OCI-LY3 (cell line): ENCODE results near the gene FAM78B.

Source experiments
- H2AFZ ChIP-seq: fragments of 200-600, 300-600 bp; shearing (Covaris generic); 2 replicates; pipeline ENCODE4 v1.6.0; 2014; ENCODE audit warnings: antibody characterized with exemption, low read depth, low read length
- H3K27ac ChIP-seq: fragments of 200-600, 300-600 bp; sonication (generic); 2 replicates; pipeline ENCODE4 v1.5.1; 2014; ENCODE audit warnings: mild to moderate bottlenecking, low read length, moderate library complexity, mixed read lengths
- H3K27me3 ChIP-seq: fragments of 200-600, 300-600 bp; sonication (generic); 2 replicates; pipeline ENCODE4 v1.6.1; 2014; ENCODE audit warnings: low read depth, low read length, mixed read lengths
- H3K36me3 ChIP-seq: fragments of 200-600, 300-600 bp; sonication (generic); replicated peaks from 2 replicates; pipeline ENCODE3; 2014; ENCODE audit warnings: low read depth, low read length, mixed read lengths
- H3K4me1 ChIP-seq: fragments of 300-600, 200-600 bp; sonication (generic); 2 replicates; pipeline ENCODE4 v1.6.1; 2014; ENCODE audit warnings: low read length, mixed read lengths
- H3K4me2 ChIP-seq: fragments of 200-600, 300-600 bp; sonication (generic); 2 replicates; pipeline ENCODE4 v1.6.1; 2014; ENCODE audit warnings: low read length, mixed read lengths
- H3K4me3 ChIP-seq: fragments of 300-600, 200-600 bp; sonication (generic); 2 replicates; pipeline ENCODE4 v1.5.1; 2014; ENCODE audit warnings: antibody characterized with exemption, mild to moderate bottlenecking, low read length, moderate library complexity
- H3K79me2 ChIP-seq: fragments of 300-600, 200-600 bp; shearing (Covaris generic); 2 replicates; pipeline ENCODE4 v1.6.1; 2014; ENCODE audit warnings: mild to moderate bottlenecking, low read length, mixed read lengths
- H3K9ac ChIP-seq: fragments of 300-600, 200-600 bp; shearing (Covaris generic); 2 replicates; pipeline ENCODE4 v1.6.0; 2014; ENCODE audit warnings: mild to moderate bottlenecking, low read length, moderate library complexity
- H3K9me3 ChIP-seq: fragments of 200-600, 300-600 bp; shearing (Covaris generic); 2 replicates; pipeline ENCODE4 v1.6.1; 2014; ENCODE audit warnings: low read length, mixed read lengths; ENCODE audit not compliant: insufficient read depth
- H4K20me1 ChIP-seq: fragments of 200-600, 300-600 bp; sonication (generic); 2 replicates; pipeline ENCODE4 v1.6.1; 2016; ENCODE audit warnings: low read length, mixed read lengths; ENCODE audit not compliant: insufficient read depth
- CTCF ChIP-seq: fragments of 200-600, 300-600 bp; sonication (generic); IDR thresholded peaks from 2 replicates; pipeline ENCODE4 v1.5.1; 2014; ENCODE audit warnings: antibody characterized with exemption, low read length, low read depth
- EZH2phosphoT487 ChIP-seq: fragments of 200-600 bp; shearing (Covaris generic); IDR thresholded peaks from 2 replicates; pipeline ENCODE4 v1.6.1; 2018; ENCODE audit warnings: antibody characterized with exemption, mixed run types, low read depth

Gene FAM78B

DNA sequence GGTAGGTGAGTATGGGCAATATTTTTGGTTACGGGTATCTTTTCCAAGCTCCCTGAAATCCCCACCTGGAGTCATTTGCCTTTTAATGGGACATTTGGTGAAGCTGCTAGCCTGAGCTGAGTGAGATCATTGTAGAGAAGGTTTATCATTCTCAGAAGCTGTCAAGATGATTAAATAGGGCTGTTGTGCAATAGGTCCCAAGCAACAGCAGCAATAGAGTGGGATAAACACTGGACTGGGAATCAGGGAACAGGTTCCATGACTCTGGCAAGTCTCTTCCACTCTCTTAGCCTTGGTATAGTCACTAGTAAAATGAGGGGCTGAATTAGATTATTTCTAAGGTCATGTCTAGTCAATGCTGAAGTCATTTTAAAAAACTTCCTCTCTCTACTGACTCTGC, 30.3 kb upstream of the FAM78B start:
- H3K27ac ChIP-seq: no peak overlapping the region
- no peaks in the 10 kb centered on the region for H3K9me3 ChIP-seq
- H2AFZ ChIP-seq: no peak overlapping the region
- H4K20me1 ChIP-seq: no peaks in the 10 kb centered on the region
- no peaks in the 10 kb centered on the region for H3K79me2 ChIP-seq
- H3K27me3 ChIP-seq: no peaks in the 10 kb centered on the region
- TF ChIP-seq EZH2phosphoT487: no peak
- no peak for TF ChIP-seq CTCF
- no peak overlapping the region for H3K4me3 ChIP-seq
- no peak overlapping the region for H3K4me2 ChIP-seq
- H3K36me3 ChIP-seq: no peaks in the 10 kb centered on the region
- H3K9ac ChIP-seq: no peak overlapping the region
- peaks cover 24% of the 10 kb centered on the region for H3K4me1 ChIP-seq

GRCh38 chr1:166193057-166193698, 26.4 kb upstream of the FAM78B start:
- TF ChIP-seq CTCF (no peak), EZH2phosphoT487 (no peak)
- peaks cover 24% of the 10 kb centered on the region for H3K4me1 ChIP-seq
- no peaks in the 10 kb centered on the region for H3K36me3 ChIP-seq
- H3K9ac ChIP-seq: no peak overlapping the region
- H3K4me3 ChIP-seq: no peak overlapping the region
- no peaks in the 10 kb centered on the region for H3K79me2 ChIP-seq
- H4K20me1 ChIP-seq: no peaks in the 10 kb centered on the region
- no peaks in the 10 kb centered on the region for H3K27me3 ChIP-seq
- H2AFZ ChIP-seq: no peak overlapping the region
- no peaks in the 10 kb centered on the region for H3K9me3 ChIP-seq
- peak overlapping the region; percentile 8 for H3K4me2 ChIP-seq
- no peak overlapping the region for H3K27ac ChIP-seq

DNA sequence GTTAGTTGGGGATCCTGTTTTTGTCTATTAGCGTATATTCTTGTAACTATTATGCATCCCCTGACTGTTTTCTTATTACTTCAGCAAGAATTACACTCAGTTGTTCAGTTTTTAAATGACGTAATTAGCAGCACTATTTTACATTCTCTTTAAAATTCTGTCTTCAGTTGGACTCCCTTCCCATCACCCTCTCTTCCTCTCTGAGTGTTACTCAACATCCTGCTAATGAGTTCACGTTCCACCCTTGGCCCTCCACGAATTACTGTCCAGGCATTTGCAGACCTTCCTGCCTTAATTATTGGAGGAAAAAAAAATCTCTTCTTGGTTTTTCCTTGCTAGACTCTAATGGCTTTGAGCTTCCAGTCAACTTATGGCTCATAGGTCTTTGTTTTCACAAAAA, 23.6 kb upstream of the FAM78B start:
- no peak overlapping the region for H3K27ac ChIP-seq
- H3K36me3 ChIP-seq: no peaks in the 10 kb centered on the region
- H3K9ac ChIP-seq: no peak overlapping the region
- peaks cover 17% of the 10 kb centered on the region for H3K4me1 ChIP-seq
- H3K9me3 ChIP-seq: no peaks in the 10 kb centered on the region
- H3K27me3 ChIP-seq: no peaks in the 10 kb centered on the region
- H2AFZ ChIP-seq: no peak overlapping the region
- no peaks in the 10 kb centered on the region for H3K79me2 ChIP-seq
- no peak overlapping the region for H3K4me3 ChIP-seq
- no peaks in the 10 kb centered on the region for H4K20me1 ChIP-seq
- H3K4me2 ChIP-seq: no peak overlapping the region
- TF ChIP-seq EZH2phosphoT487 (no peak), CTCF (no peak)

GRCh38 chr1:166189126-166189525, 22.3 kb upstream of the FAM78B start:
- Histone ChIP-seq H3K27me3 (no peaks in the 10 kb centered on the region), H3K79me2 (no peaks in the 10 kb centered on the region), H3K4me2 (no peak overlapping the region), H3K4me1 (peaks cover 17% of the 10 kb centered on the region), H3K36me3 (no peaks in the 10 kb centered on the region), H3K9me3 (no peaks in the 10 kb centered on the region), H3K4me3 (no peak overlapping the region), H2AFZ (no peak overlapping the region), H3K9ac (no peak overlapping the region), H4K20me1 (no peaks in the 10 kb centered on the region), H3K27ac (no peak overlapping the region)
- TF ChIP-seq EZH2phosphoT487 (no peak), CTCF (no peak)
